HG02678 (cell line): ENCODE measurements around the gene SUGCT.

Experiments
- ATAC-seq: cut with Tn5 transposase; IDR thresholded peaks from one replicate; pipeline ENCODE4 v1.9.1; 2021; ENCODE audit warnings: mild to moderate bottlenecking, moderate library complexity; ENCODE audit not compliant: unreplicated experiment

The SUGCT gene

DNA sequence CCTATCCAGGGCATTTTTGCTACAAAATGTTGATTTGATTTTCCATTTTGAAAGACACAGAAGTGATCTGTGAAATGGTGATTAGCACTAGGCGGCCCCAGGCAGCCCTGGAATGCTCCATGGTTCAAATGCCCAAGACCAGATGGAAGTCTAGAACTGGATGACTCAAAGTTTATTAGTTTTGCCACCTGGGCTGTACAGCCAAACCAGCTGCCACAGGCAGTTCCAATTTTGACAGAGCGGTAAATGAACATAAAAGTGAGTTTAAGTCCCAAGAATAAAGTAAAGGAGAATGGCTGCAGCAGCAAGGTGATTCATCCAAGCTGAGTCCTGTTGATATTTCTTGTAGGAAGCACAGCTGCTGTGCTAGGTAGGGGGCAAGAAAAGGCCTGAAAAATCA, 180.5 kb downstream of the SUGCT start:
- no peak for ATAC-seq

DNA sequence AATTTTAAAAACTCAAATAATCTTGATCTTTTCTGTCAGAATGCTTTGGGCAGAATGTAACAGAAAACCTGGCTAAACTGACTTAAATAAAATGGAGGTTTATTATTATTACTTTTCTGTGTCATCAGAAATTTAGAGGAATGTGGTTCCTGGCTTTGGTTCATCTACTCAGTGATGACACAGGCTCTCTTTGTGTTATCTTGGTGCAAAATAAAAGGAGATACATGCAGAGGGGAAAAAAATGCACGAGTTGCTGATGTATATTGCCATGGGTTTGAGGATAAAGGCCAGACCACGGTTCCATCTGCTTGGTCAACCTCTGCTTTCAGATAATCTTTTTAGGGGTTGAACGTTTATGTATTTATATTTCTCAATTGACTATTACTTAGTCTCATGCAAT, 181.4 kb downstream of the SUGCT start:
- ATAC-seq: no peak

DNA sequence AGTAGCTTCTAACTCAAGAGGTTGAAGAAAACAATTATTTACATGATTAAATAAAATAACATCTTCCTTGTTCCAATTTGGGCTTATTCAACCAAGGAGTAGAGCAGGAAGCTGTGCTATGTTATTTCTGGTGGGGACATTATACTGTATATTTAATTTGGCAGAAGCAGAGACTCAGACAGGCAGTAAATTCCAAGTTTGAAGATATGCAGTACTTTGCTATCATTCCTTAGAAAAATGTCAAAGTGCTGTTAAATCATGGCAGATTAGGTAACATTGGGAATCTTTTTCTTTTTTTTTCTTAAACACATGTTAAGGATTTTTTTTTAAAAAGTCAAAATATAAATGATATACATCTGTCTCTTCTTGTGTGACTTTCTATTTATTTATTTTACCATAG, 190.1 kb downstream of the SUGCT start:
- no peak for ATAC-seq

DNA sequence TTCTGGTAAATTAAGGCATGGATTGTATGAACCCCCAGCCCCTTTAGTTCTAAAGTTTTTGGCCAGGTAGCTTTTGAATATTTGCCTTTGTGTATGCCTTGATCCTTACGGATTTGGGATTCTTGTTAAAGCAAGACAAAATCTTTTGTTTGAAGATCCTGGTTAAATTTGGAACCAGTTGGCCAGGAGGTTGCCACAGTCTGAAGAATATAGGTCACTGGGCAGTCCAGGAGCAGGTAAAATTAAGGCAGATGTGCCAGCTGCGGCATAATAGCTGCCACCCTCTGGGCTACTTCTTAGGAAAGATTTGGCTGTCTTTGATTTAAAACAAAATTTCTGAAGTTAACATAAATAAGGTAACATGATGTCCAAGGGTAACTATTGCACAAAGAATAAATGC, 192.3 kb downstream of the SUGCT start:
- no peak for ATAC-seq

DNA sequence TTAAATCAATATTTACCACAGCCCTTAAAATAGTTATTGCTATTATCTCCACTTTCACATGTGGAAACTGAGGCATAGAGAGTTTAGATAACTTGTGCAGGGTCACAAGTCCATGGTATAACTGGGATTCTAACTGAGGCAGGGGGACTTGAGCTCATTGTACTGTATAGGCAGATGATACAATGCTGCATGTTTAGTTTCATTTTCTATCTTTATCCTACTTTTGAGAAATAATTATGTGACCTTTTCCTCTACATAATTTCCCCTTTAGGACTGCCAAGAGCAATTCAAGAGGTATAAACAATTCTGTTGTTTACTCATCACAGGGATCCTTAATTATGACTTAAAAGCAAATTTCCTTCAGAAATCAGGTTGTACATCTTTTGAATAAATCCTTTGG, 193.1 kb downstream of the SUGCT start:
- no peak for ATAC-seq

DNA sequence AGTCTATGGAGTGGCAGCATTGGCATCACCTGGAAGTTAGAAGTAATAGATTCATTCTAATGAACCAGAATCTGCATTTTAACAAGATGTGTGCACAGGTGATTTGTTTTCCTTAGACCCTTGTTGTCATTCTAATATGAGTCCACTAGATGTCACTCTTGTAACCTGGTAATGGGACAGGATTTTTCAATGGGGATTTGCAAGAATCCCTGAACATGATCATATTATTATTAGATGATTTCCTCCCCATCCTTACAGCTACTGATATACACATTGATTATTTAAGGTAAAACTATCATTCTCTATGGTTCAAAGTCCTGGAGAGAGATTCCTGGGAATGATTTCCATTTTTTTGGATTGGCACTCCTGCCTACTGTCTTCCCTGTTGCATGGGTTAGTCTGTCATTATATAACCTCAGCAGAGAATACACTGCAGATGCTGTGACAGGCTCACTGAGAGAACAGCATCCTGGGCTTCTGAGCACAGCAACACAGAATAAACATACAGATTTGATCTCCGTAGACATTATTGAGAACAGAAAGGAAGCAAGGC, 194.9 kb downstream of the SUGCT start:
- no peak for ATAC-seq

DNA sequence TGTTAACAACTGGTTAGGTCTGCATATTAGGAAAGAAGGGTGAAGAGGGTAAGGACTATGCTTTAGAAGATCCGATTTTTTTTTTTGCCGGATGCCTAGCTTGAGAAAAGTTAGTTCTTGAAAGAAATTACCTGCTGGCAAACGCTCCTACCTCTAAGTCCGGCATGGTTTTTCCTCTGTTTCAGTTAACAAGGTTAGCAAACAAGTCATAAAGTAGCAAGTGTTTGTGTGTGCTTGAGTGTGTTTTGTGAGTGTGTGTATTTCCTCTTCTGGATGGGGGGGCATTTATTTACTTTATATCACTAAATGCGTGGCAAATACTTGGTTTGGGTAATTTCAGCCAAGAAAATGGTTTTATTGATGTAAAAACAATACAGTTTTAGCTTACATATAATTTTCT, 195.6 kb downstream of the SUGCT start:
- ATAC-seq: no peak

DNA sequence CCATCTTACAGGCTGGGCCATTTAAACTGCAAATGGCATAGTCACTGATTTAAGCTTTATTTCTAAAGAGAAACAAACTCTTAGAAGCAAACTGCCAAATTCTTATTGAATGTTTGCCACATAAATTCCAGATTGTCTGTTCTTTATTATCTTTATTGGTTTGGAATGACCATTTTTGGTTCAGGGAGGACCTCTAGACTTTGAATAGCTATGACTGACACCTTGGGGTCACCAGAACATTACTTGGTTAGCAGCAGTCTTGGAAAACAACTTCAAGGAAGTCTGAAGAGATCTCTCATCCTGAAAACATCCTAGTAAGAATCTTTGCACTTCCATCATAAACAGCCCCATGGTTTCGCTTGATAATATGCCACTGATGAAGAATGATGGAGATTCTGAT, 197.1 kb downstream of the SUGCT start:
- no peak for ATAC-seq

DNA sequence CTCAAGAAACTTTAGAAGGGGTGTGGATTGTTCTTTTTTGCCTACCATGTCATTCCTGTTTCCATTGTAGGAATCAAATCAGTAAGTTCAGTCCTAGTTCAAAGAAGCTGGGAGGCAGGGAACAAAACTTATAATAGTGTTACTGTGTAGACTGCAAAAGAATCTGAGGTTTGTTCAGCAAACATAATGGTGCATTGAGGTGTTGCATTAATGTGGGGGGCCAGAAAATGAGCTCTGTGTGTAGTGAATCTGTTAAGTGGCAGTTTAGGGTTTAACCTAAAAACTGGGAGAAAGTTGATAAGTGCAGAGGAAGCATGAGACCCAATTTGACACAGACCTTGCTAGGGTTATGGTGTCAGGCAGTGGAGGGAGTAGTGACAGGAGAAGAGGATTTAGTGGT, 197.7 kb downstream of the SUGCT start:
- ATAC-seq: no peak

DNA sequence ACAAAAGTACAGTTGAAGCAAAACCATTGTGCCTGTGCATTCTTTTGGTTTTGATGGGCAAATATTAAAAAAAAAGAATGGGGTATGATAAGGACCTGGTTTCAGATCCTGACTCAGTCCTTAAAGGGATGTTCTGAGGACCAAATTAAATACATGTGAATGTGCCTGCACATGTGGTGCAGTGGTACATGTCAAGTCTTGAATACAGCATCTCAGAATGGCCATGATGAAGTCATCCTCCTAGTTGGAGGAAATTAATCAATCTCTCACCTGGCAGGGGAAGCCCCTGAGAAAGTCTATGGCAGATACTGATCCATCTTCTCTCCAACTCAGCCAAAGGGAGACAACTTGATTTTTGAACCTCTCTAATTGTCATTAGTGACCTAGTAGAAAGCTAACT, 207.0 kb downstream of the SUGCT start:
- ATAC-seq: no peak

DNA sequence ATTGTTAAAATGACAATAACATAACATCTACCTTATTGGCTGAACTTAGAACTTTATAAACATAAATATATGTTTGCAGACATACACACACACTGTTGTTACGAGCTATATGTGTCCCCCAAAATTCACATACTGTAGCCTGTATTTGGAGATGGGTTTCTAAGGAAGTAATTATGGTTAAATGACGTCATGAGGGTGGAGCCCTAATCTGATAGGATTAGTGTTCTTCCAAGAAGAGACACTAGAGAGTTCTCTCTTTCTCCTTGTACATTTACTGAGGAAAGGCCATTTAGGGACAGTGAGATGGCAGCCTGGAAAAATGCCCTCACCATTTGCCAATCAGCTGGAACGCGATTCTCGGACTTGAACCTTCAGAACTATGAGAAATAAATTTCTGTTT, 211.7 kb downstream of the SUGCT start:
- no peak for ATAC-seq

DNA sequence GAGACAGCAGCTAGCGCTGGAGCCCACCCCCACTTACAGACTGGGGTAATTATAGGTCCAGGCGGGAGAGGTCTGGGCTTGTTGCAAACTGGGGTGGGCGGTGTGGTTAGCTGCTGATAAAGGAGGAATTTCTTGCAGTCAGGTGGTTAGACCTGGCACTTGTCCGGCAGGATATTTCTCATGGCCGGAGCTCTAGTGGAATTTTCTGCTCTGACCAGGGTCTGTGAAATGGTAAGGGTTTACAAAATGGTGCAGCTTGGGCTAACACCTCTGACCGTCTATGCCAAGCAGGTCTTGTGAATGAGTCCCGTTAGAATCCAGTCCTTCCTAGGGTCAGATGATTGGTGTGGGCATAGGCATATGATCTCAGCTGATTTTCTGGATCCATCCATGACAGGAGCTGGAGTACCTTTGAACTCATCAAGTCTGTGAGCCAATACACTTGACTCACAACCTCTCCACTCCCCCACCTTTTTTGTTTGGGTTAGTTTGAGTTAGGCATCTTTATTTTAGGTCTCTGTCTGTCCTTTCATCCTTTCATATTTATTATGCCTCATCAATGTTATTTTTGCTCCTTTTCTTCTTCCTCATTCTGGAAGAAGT, 213.4 kb downstream of the SUGCT start:
- no peak for ATAC-seq

DNA sequence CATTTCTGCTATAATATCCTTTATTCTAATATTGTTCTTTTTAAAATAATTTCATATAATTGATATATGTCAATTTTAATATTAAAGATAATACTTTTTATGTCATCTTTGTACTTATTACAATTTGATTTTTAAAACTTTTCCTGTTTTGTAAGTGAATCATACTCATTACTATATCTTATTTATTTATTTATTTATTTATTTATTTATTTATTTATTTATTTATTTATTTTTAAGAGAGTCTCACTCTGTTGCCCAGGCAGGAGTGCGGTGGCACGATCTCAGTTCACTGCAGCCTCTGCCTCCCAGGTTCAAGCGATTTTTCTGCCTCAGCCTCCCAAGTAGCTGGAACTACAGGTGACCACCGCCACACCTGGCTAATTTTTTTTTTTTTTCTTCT, 215.3 kb downstream of the SUGCT start:
- no peak for ATAC-seq

DNA sequence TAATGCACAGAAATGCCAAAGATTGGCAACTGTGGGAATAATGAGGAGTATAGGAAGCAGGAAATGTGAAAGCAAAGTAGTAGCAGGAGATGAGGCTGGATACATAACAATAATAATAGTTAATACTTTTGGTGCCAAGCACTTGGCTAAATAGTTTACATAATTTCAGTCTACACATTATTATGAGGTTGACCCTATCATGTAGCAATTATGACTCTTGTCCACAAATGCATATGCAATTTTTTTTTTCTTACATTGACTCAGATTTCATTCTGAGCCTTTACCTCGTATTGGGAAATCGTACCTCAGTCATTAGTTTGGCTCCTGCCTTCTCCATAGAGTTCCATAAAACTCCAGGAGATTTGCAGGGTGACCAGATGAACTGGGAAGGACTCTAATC, 219.9 kb downstream of the SUGCT start:
- no peak for ATAC-seq

DNA sequence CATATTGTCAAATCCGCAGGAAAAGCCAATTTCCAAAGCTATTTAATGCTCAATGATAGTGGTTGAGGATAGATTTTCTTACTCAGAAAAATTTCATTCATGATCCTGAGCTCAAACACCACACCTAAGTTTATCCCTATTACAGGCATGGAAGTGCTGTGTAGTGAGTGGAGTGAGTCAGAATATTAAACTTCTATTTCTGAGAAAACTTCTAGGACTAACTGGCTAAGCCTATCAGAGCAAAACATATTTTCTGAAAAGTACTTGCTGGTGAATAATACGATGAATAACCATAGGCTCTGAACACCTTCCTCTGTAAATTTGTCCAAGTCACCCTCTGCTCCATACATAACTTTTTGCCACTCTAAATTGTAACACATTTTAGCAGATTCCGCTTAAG, 221.5 kb downstream of the SUGCT start:
- ATAC-seq: no peak

DNA sequence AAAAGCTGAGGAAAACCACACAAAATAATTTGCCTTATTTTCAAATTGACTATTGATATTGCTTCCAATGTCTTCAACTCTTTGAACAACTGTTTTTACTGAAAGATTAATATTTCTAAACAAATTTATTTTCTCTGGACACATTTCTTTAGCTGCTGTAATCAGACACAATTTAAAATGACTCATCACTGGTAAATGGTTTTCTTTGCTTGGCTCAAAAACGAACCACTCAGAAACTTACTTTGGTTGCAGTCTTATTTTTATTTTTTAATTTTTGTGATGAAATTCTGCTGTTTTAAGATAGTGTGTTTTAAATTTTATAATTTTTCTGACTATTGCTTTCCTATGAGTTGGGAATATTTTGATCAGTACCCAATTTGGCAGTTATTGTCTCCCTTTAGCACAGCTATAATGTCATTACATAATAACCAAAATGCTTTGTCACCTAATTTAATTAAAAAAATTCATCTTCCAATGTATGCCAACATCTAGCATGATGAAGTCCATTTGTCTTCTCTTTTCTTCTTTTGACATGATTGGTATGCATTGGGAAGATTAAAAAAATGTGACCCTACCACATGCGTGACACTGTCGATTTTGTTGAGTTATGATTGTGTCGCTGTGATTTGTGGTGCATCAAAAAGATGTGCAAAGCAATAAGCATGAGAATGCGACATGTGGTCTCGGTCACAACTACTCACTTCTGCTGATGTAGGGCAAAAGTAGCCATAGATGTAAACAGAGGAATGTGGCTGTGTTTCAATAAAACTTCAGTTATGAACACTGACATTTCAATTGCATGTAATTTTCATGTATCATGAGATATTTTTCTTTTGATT, 222.3 kb downstream of the SUGCT start:
- ATAC-seq: no peak

DNA sequence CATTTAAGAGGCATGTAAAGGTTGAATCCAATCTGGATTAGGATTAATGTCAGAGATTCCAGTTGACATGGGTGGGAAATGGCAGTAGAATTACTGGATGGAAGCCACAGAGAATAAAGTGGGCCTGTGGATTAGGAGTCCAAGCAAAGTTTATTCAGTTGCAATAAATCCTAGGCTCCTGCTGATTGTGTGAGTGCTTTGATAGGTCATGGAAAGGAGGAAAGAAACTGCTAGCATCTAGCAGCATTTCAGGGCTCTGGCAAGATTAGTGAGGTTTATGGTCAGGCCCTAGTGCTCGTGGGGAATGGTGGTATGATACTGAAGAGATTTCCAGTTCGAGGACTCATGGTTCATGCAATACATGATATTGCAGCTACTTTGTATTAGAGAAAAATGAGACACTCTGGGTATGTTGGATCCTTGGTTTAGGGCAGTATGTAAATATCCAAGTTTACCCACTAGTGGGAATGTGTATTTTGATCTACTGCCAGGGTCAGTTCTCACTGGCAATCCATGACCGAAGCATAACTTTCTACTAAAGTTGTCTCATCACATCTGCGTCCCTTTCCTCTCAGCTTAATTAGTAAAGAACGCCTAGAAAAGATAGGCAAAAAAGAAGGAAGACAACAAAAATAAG, 235.0 kb downstream of the SUGCT start:
- no peak for ATAC-seq

DNA sequence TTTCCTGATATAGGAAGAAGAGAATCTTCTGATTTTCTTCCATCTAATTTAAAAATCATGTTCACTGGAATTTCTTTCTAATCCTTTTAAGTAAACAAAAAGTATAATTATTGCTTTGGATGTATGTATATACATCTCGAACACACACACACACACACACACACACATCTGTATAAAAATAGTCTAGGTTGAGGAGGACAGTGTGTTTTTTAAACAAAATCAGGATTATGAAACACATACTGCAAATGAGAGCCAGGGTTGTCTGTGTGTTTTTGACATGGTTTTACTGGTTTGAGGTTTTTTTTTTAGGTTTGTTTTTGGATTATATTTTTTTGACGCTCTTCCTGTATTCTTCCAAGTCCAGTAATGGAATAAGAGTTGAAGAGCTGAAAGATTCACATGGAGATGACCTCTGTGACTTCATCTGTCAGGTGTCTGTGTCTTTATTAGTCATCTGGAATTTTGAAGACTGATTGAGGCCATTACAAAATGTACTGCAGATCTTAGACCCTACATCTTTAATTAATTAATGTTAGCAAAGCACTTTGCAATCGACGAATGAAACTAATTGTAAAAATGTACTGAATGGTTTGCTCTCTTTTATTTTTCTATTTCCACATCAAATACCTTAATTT, 237.1 kb downstream of the SUGCT start:
- no peak for ATAC-seq

DNA sequence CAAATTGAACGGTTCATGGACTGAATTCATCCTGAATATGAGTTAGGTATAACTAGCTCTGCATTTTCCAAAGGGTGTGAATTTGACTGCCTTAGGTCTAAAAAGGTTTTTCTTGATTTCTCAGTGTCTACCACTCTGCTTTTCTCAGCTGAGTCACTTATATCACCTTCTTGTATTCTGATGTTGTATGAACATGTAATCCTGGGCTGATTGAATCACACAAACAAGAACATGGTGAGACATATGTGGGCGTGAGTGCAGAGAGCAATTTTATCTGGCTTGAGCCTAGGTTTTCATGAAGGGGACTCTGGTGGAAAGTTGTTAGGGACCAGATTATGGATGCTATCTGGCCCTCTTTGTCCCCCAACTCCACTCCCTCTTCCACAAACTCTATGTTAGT, 239.8 kb downstream of the SUGCT start:
- ATAC-seq: no peak

DNA sequence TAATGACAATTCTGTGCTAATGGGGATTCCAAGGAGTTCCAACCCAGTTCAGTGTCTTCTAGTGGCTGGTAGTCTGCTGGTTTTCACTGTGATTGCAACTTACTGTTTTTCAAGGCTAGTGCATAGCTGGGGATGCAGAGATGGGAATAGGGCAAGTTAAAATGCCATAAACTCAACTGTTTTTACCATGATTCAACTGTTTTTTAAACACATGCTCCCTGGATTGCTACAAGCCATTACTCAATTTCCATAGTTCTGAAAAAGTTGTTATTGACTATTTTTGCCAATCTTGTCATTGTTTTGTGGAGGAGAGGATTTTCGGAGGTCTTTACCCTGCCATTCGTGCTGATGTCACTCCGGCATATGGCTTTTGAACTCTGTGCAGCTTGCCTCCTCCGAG, 245.3 kb downstream of the SUGCT start:
- no peak for ATAC-seq

DNA sequence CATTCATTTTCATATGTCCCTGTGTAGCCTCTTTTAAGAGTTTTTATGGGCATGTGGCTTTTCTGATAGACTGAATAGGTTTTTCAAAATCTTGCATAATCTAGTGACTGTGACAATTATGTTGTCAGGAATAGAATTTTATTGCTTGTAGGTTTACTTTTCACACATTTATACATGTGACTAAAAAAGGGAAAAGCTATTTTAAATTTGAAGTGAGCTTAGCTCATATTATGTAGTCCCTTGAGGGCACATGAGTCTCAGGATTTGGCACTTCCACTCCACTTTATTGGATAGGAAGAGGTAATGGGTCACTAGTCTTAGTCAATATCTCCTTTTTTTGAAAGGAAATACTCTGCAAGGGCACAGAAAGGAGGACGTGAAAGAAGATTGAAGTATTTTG, 247.3 kb downstream of the SUGCT start:
- ATAC-seq: no peak

DNA sequence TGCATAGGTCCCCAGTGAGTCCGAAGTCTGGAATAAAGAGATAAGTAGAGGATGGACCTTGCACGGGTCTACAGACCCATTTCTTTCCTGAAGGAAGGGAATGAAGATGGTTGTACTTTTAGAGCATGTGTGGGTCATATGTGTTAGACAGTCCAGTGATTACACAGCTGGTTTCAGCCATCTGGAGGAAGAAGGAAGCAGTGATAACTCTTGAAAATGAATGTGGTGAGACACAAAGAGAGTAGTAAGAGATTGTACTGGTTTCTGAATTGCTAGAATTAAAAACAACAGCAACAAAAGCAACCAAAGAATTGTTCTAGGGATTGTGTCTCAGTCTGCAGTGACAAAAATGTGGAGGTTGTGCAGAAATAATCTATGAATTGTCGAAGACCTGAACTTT, 258.9 kb downstream of the SUGCT start:
- no peak for ATAC-seq
